OCI-LY1 (cell line): ENCODE results near the gene SHFL.

ENCODE experiments used
- CTCF ChIP-seq: fragments of 200-600 bp; sonication (generic), shearing (Covaris generic); IDR thresholded peaks from 2 replicates; pipeline ENCODE4 v1.5.1; 2017; ENCODE audit warnings: mild to moderate bottlenecking, antibody characterized with exemption, low read length, moderate library complexity, mixed read lengths
- EZH2 ChIP-seq: fragments of 200-600 bp; sonication (generic), shearing (Covaris generic); IDR thresholded peaks from 2 replicates; pipeline ENCODE4 v1.8.0; 2017; ENCODE audit warnings: borderline replicate concordance, mixed run types, mild to moderate bottlenecking, antibody characterized with exemption, low read length, moderate library complexity, mixed read lengths

- TF ChIP-seq CTCF, result no peak
- no peak for TF ChIP-seq EZH2
Observed at GRCh38 chr19:10115392-10116084, 29.4 kb downstream of the SHFL start.
